ENCODE data around the gene NF2.

Gene NF2

GRCh38 chr22:29702931-29703501 lies 99.6 kb downstream of the NF2 start:
- DNase-seq (ENCODE audit: low read depth) = no peak

GRCh38 chr22:29703569-29704195 lies 100.2 kb downstream of the NF2 start:
- no peak for DNase-seq (ENCODE audit: low read depth)

GRCh38 chr22:29704528-29705285 lies 101.3 kb downstream of the NF2 start:
- DNase-seq (ENCODE audit: low read depth) = no peak

- no peak for DNase-seq (ENCODE audit: low read depth)
Measured at GRCh38 chr22:29705651-29706050, 102.2 kb downstream of the NF2 start.

- no peak for DNase-seq (ENCODE audit: low read depth)
Measured at GRCh38 chr22:29706486-29706885, 103.1 kb downstream of the NF2 start.

GRCh38 chr22:29707010-29707409 lies 103.6 kb downstream of the NF2 start:
- no peak for DNase-seq (ENCODE audit: low read depth)

GRCh38 chr22:29707471-29707870 lies 104.0 kb downstream of the NF2 start:
- DNase-seq (ENCODE audit: low read depth) = no peak

GRCh38 chr22:29710193-29710592 lies 106.8 kb downstream of the NF2 start:
- no peak for DNase-seq (ENCODE audit: low read depth)

GRCh38 chr22:29710922-29711593 lies 107.6 kb downstream of the NF2 start:
- DNase-seq (ENCODE audit: low read depth) = no peak

GRCh38 chr22:29712119-29712518 lies 108.7 kb downstream of the NF2 start:
- no peak for DNase-seq (ENCODE audit: low read depth)

- no peak for DNase-seq (ENCODE audit: low read depth)
Measured at GRCh38 chr22:29713156-29713727, 109.8 kb downstream of the NF2 start.

- no peak for DNase-seq (ENCODE audit: low read depth)
Measured at GRCh38 chr22:29715240-29715639, 111.8 kb downstream of the NF2 start.

- no peak for DNase-seq (ENCODE audit: low read depth)
Measured at GRCh38 chr22:29715705-29716104, 112.3 kb downstream of the NF2 start.

- no peak for DNase-seq (ENCODE audit: low read depth)
Measured at GRCh38 chr22:29716814-29717545, 113.5 kb downstream of the NF2 start.

GRCh38 chr22:29717789-29718188 lies 114.4 kb downstream of the NF2 start:
- no peak for DNase-seq (ENCODE audit: low read depth)

- DNase-seq (ENCODE audit: low read depth) = no peak
Measured at GRCh38 chr22:29718949-29719898, 115.8 kb downstream of the NF2 start.

GRCh38 chr22:29719899-29720645 lies 116.6 kb downstream of the NF2 start, which contains the start of gene CABP7:
Gene CABP7, plus strand, starts transcription at chr22:29720003. Its CDS starts 422 bp downstream, at chr22:29720425.
- DNase-seq (ENCODE audit: low read depth) = no peak

- no peak for DNase-seq (ENCODE audit: low read depth)
Measured at GRCh38 chr22:29720811-29721323, 117.4 kb downstream of the NF2 start.

- no peak for DNase-seq (ENCODE audit: low read depth)
Measured at GRCh38 chr22:29722151-29722550, 118.7 kb downstream of the NF2 start.

GRCh38 chr22:29722587-29722986 lies 119.2 kb downstream of the NF2 start:
- DNase-seq (ENCODE audit: low read depth) = no peak

Data from stimulated activated CD4-positive, alpha-beta T cell treated with anti-CD3 and anti-CD28 coated beads, Interleukin-2, amount 100 ng/mL, for 4 hours (primary cell).